HUES64 (cell line): ENCODE measurements around the gene CNTNAP1.

ENCODE experiments used
- H3K27ac ChIP-seq: 2 replicates; pipeline ENCODE4 v1.7.0; 2013; ENCODE audit warnings: low read depth, low read length, inconsistent platforms
- H3K27me3 ChIP-seq: 2 replicates; pipeline ENCODE4 v1.6.1; 2013; ENCODE audit warnings: mild to moderate bottlenecking, low read length; ENCODE audit not compliant: insufficient read depth
- H3K36me3 ChIP-seq: 2 replicates; pipeline ENCODE4 v1.6.1; 2013; ENCODE audit warnings: mild to moderate bottlenecking, low read length; ENCODE audit not compliant: insufficient read depth
- H3K4me1 ChIP-seq: 2 replicates; pipeline ENCODE4 v1.6.1; 2013; ENCODE audit warnings: mild to moderate bottlenecking, low read length, moderate library complexity; ENCODE audit not compliant: insufficient read depth
- H3K4me3 ChIP-seq: 2 replicates; pipeline ENCODE4 v1.5.1; 2013; ENCODE audit warnings: mild to moderate bottlenecking, low read length, moderate library complexity
- H3K9ac ChIP-seq: 2 replicates; pipeline ENCODE4 v1.6.1; 2013; ENCODE audit warnings: mild to moderate bottlenecking, low read depth, low read length
- H3K9me3 ChIP-seq: 2 replicates; pipeline ENCODE4 v1.6.1; 2013; ENCODE audit warnings: low read depth, low read length; ENCODE audit not compliant: insufficient read depth
- WGBS: fragments of 150-250, 120-280 bp; methylation state at CpG from one replicate; pipeline ENCODE4 v1.1.7; 2013; ENCODE audit warnings: missing lambda C conversion rate; 5-methylcytosine and 5-hydroxymethylcytosine counted together

Gene CNTNAP1

DNA sequence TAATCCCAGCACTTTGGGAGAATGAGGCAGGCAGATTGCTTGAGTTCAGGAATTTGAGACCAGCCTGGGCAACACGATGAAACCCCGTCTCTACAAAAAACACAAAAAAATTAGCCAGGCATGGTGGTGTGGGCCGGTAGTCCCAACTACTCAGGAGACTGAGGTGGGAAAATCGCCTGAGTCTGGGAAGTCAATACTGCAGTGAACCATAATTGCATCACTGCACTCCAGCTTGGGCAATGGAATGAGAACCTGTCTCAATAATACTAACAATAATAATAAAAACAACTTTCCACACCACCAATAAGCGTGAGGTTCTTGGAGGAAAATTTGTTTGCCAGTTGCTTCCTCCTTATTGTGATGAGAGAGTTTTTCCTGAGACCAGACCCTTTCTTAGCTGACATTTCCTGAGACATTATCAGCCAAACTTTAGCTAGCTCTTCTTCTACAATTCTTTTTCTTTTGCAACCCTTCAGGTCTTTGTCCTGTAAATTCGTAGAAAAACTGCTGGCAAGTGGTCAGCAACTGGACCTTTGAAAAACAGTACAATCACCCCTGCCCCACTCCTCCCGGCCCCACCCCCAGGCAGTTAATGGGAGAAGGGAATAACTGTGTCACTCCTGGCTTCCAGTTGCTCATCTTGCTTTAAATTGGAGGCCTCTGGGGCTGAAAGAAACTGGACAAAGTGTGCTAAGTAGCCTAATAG, 66.0 kb downstream of the CNTNAP1 start:
- H3K4me3 ChIP-seq, result no peak overlapping the region
- H3K27me3 ChIP-seq, result peaks cover 17% of the 10 kb centered on the region
- H3K36me3 ChIP-seq, result no peaks in the 10 kb centered on the region
- peaks cover 26% of the 10 kb centered on the region for H3K4me1 ChIP-seq
- no peak overlapping the region for H3K9ac ChIP-seq
- H3K27ac ChIP-seq, result no peak overlapping the region
- peaks cover 3% of the 10 kb centered on the region; the same call in 1 of the 2 replicates for H3K9me3 ChIP-seq
- 59% methylated on average over 6 of the region's 7 CpGs for WGBS

DNA sequence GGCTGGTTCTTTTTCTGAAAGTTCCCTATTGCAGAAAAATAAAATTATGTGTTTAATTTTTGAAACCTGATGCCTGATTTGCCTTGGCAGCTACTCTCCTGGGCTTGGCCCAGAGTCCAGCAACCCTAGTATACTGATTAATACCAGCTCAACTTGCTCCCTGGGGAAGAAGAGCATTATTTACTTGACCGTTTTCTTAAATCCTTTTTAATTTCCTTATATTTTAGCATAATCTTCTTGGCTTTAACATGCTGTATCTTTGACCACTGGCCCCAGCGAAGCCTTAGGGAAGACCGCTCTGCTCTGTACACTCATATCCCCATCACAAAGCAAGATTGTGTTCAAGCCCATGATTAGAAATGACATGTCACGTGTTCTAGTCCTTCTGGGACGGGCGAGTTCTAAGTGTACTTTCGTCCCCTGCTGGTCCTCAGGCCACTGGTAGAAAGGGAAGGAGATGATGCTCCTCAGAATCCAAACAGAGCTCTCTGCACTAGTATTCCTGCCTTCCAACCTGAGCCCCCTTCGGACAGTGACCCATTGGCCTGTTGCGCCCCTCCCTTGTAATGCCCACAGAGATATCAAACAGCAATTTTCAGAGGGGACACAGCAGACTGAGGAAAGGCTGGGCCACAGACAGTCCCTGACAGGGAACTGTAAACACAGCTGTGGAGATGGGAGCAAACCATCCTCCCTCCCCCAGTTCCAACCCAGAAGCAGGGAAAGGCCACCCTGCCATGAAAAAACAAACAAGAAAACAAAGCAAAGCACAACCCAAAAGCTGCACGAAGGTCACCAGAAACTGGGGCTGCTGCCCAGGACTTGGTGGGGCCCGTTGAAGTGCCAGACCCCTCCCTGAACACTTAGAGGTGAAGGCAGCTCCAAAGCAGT, 66.8 kb downstream of the CNTNAP1 start:
- Histone ChIP-seq H3K9ac (no peak overlapping the region), H3K27ac (no peak overlapping the region), H3K27me3 (peaks cover 17% of the 10 kb centered on the region), H3K4me3 (no peak overlapping the region), H3K9me3 (peaks cover 3% of the 10 kb centered on the region; the same call in 1 of the 2 replicates), H3K36me3 (no peaks in the 10 kb centered on the region), H3K4me1 (peaks cover 18% of the 10 kb centered on the region)
- 84% methylated on average over 11 of the region's 11 CpGs for WGBS
